Thymus (tissue), 11 donors: Measurements from ENCODE around the gene TTN. TPM values are rescaled to one million over a fixed set of nuclear protein-coding genes. Genes with fewer than 3 reads are reported as not detected.

ENCODE experiments used
- DNase-seq, 9 donors: peaks; one replicate each; pipeline ENCODE4 v3.0.0-alpha.2; 2013; ENCODE audit warnings: low spot score in 9 of 9, low read depth in 6 of 9, missing footprints in 1 of 9
- H3K27ac ChIP-seq, 2 donors: one replicate each; pipeline ENCODE4 v1.5.1; 2013; ENCODE audit warnings: control low read depth in 1 of 2, low read depth in 1 of 2, low read length in 1 of 2, mild to moderate bottlenecking in 1 of 2, moderate library complexity in 1 of 2
- H3K27me3 ChIP-seq, 2 donors: one replicate each; pipeline ENCODE4 v1.5.1; 2013; ENCODE audit warnings: low read length in 1 of 2; ENCODE audit not compliant: control insufficient read depth in 2 of 2, insufficient read depth in 1 of 2
- H3K36me3 ChIP-seq, 2 donors: one replicate each; pipeline ENCODE4 v1.5.1; 2013; ENCODE audit warnings: low read length in 1 of 2, mild to moderate bottlenecking in 1 of 2, moderate library complexity in 1 of 2; ENCODE audit not compliant: control insufficient read depth in 2 of 2, insufficient read depth in 2 of 2
- H3K4me1 ChIP-seq, 2 donors: one replicate each; pipeline ENCODE4 v1.5.1; 2013; ENCODE audit warnings: low read length in 2 of 2; ENCODE audit not compliant: control insufficient read depth in 2 of 2, insufficient read depth in 2 of 2
- H3K4me3 ChIP-seq, 2 donors: one replicate each; pipeline ENCODE4 v1.5.1; 2013; ENCODE audit warnings: low read length in 2 of 2, control low read depth in 1 of 2, mild to moderate bottlenecking in 1 of 2
- H3K9me3 ChIP-seq, 2 donors: one replicate each; pipeline ENCODE4 v1.5.1; 2013; ENCODE audit warnings: low read length in 1 of 2, mild to moderate bottlenecking in 1 of 2; ENCODE audit not compliant: control insufficient read depth in 2 of 2, insufficient read depth in 1 of 2
- WGBS: extraction: QIAGEN DNeasy Blood & Tissue Kit; methylation state at CpG from one replicate; pipeline ENCODE4 v1.1.7; 2013; 5-methylcytosine and 5-hydroxymethylcytosine counted together
- polyA plus RNA-seq: library from polyadenylated mRNA; stranded (reverse); fragments of 200-250 nt; gene quantifications from one replicate; pipeline ENCODE4 v1.2.3, GENCODE V29; 2013
- total RNA-seq: library from RNA; stranded (reverse); fragments of 120-200 nt; gene quantifications from one replicate; pipeline ENCODE4 v1.2.4, GENCODE V29; 2013
- donor health status: healthy.

TTN gene
- total and polyA plus RNA-seq, 2 donors = 1.1 to 5.4 TPM

DNA sequence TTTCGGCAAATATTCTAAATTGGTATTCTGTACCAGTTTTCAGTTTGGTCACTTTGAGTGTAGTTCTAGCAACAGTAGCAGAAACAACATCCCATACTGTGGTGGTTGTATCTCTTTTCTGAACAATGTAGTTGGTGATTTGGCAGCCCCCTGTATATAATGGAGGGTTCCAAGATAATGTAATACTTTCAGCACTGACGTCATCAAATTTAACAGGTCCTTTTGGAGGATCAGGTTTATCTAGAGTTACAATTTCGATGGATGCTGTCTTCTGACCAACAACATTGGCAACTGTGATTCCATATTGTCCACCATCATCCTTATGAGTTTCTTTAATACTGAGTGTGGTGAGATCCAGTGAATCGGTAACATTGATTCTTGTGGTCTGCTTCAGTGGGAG is 239.0 kb downstream of the TTN start:
- H3K4me3 ChIP-seq = no peak overlapping the region
- no peak overlapping the region for H3K27ac ChIP-seq
- WGBS = 98% methylated on average over 4 of the region's 4 CpGs
- H3K27me3 ChIP-seq = no peaks in the 10 kb centered on the region
- H3K36me3 ChIP-seq = peaks cover 0 to 7% of the 10 kb centered on the region in 2 donors
- peaks cover 2 to 6% of the 10 kb centered on the region in 2 donors for H3K9me3 ChIP-seq
- H3K4me1 ChIP-seq = no peaks in the 10 kb centered on the region
- DNase-seq = no peak

DNA sequence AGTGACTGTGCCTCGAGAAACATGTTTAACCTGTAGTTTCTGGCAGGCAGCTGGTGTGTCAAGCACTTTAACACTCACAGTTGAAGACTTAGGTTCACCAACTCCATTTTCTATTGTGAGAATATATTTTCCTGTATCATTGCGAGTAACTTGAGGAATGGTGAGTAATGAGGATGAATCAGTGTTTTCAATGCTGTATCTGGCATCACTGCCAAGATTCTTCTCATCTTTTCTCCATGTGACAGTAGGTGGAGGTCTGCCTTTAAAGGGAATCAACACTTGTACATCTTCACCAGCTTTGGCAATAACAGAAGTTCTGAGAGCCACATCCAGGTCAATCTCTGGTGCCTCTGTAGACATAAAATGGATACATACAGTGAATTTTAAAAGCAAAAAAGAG is 254.2 kb downstream of the TTN start:
- H3K36me3 ChIP-seq = peaks cover 11 to 19% of the 10 kb centered on the region in 2 donors
- DNase-seq = no peak
- WGBS = over 99% methylated on average over 2 of the region's 2 CpGs

DNA sequence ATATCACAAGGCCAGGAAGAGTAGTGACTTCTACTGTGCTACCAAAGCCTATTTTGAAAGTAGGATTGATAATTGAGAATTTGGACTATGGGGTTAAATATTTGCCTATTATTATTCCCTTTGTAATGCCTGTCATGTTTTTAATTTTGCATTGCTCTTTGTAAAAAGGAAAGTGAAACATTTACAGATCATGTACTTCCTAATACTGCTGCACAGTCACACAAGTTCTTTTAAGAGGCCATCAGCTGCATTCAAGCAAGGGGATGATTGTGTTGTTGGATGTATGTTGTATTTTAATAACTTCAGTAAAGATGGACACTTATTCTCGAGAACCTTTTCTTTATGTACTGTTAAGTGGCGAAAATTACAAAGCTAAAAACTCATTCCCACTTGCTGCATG is 256.9 kb downstream of the TTN start:
- 97% methylated on average over 2 of the region's 2 CpGs for WGBS
- no peaks in the 10 kb centered on the region for H3K4me1 ChIP-seq
- H3K36me3 ChIP-seq = peaks cover 20 to 37% of the 10 kb centered on the region in 2 donors
- no peaks in the 10 kb centered on the region for H3K9me3 ChIP-seq
- no peak overlapping the region for H3K4me3 ChIP-seq
- no peaks in the 10 kb centered on the region for H3K27me3 ChIP-seq
- no peak for DNase-seq
- H3K27ac ChIP-seq = no peak overlapping the region

More for the DNA sequence above, 254.2 kb downstream of the TTN start:
- Histone ChIP-seq H3K27me3 (no peaks in the 10 kb centered on the region), H3K4me1 (no peaks in the 10 kb centered on the region), H3K27ac (no peak overlapping the region), H3K4me3 (no peak overlapping the region), H3K9me3 (no peaks in the 10 kb centered on the region)

DNA sequence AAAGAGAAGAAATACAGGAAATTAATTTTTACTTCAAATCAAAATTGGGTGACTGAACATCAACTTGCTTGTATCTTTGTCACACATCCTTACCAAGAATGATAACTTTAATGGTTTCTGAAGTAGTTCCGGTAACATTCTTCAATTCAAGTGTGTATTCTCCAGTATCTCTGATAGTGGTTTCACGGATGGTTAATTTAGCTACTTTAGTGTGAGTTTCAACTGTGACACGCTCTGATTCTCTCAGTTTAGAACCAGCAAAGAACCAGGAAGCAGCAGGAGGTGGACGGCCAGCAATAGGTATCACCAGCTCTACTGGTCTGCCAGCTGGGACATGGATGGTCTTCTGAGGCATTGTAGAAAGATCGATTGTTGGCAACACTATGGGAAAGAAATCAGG is 264.7 kb downstream of the TTN start:
- H3K9me3 ChIP-seq = no peaks in the 10 kb centered on the region
- H3K4me1 ChIP-seq = no peaks in the 10 kb centered on the region
- no peaks in the 10 kb centered on the region for H3K27me3 ChIP-seq
- WGBS = 98% methylated on average over 5 of the region's 5 CpGs
- H3K4me3 ChIP-seq = no peak overlapping the region
- no peak for DNase-seq
- H3K36me3 ChIP-seq = peaks cover 36 to 60% of the 10 kb centered on the region in 2 donors
- no peak overlapping the region for H3K27ac ChIP-seq

DNA sequence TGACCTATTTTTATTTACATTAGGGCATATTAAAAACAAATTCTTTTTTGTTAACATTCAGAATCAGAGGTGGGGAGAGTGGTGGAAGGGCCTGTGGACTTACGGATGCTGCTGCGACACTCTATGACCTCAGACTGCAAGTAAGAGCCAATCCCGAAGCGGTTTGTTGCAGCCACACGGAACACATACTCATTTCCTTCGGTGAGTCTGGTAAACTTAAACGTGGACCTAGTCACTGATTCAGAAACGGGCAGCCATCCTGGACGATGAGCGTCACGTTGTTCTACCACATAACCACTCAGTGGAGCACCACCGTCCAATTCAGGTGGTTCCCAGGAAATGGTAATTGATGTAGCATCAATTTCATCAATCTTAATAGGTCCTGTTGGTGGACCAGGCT is 265.1 kb downstream of the TTN start:
- no peaks in the 10 kb centered on the region for H3K9me3 ChIP-seq
- over 99% methylated on average over 12 of the region's 12 CpGs for WGBS

DNA sequence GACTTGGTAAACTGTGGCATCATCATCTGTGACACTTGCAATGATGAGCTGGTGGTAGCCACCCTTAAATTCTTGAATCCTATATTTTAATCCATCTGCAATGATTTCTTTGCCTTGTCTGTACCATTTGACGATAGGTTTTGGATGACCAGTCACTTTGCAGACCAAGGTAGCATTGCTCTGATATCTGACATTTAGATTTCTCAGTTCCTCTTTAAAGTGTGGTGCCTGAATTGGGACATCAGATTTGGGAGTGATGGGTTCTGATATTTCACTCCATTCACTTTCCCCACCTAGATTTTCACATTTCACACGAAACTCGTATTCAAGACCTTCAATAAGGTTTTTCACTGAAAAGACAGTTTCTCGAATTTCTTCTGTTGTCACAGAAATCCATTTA is 271.2 kb downstream of the TTN start:
- Histone ChIP-seq H3K4me1 (no peaks in the 10 kb centered on the region), H3K36me3 (peaks cover 30 to 66% of the 10 kb centered on the region in 2 donors), H3K27me3 (no peaks in the 10 kb centered on the region), H3K27ac (no peak overlapping the region), H3K4me3 (no peak overlapping the region), H3K9me3 (no peaks in the 10 kb centered on the region)
- 93% methylated on average over 4 of the region's 4 CpGs for WGBS
- DNase-seq = no peak

More for the DNA sequence above, 265.1 kb downstream of the TTN start:
- Histone ChIP-seq H3K36me3 (peaks cover 36 to 60% of the 10 kb centered on the region in 2 donors), H3K4me3 (no peak overlapping the region), H3K4me1 (no peaks in the 10 kb centered on the region), H3K27ac (no peak overlapping the region), H3K27me3 (no peaks in the 10 kb centered on the region)
- DNase-seq = no peak

DNA sequence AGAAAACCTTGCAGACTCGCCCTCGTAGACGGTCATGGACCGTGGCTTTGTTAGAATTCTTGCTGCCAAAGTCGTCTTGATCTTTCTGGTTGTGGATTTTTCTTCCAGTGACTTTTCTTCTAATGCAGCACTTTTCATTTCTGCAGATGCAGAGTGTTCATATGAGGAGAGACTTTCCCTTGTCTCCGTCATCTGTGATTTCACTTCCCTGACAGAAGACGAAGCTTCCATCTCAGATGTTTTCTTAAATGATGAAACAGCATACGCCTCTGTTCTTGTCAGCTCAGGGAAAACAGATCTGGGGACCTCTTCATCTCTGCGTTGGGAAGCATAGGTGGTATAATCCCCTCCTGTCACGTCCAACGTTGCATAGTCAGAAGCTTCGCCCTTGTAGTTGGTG is 276.1 kb downstream of the TTN start:
- Histone ChIP-seq H3K27ac (no peak overlapping the region), H3K36me3 (peaks cover 18 to 44% of the 10 kb centered on the region in 2 donors), H3K4me3 (no peak overlapping the region), H3K4me1 (no peaks in the 10 kb centered on the region), H3K9me3 (no peaks in the 10 kb centered on the region), H3K27me3 (no peaks in the 10 kb centered on the region)
- no peak for DNase-seq
- whole genome bisulfite sequencing = 96% methylated on average over 12 of the region's 12 CpGs

DNA sequence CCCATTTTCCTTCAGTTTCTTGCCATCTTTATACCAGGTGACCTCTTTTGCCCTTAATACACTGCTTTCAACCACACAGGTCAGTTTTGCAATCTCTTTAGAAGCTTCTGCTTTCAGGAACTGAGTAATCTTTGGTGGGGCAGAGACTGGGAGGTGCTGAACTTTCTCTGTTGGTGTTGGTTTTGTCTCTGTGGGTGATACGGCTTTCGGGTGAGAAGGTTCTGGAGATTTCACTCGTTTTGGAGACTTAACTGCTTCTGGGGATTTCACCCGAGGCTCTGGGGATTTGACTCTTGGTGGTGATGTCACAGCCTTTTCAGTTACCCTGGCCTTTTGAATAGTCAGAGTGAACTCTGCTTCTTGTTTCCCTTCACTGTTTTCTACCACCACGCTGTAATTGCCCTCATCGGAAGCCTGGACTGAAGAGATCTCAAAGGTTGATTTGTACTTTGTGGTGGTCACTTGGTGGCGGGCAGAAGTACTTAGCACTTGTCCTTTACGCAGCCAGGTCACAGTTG is 276.5 kb downstream of the TTN start:
- Histone ChIP-seq H3K27me3 (no peaks in the 10 kb centered on the region), H3K27ac (no peak overlapping the region), H3K4me1 (no peaks in the 10 kb centered on the region), H3K36me3 (peaks cover 18 to 44% of the 10 kb centered on the region in 2 donors), H3K4me3 (no peak overlapping the region), H3K9me3 (no peaks in the 10 kb centered on the region)
- 93% methylated on average over 8 of the region's 8 CpGs for WGBS
- DNase-seq = peak in 1 of 9 donors; percentile 15

DNA sequence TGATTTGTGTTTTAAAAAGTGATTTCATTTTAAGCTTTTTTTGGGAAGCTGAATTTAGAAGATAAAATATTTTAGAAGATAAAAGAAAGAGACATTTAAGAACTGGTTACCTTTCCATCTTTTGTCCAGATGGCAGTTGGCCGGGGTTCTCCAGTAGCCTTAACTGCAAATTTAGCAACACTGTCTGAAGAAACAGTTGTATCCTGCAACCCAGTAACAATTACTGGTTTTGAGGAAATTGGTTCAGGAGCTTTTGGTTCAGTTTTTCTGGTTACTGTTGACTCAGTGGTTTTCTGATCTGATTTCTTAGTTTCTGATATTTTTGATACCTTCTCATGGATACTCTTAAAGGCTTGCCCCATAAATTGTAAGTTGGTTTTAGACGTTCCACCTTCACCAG is 277.1 kb downstream of the TTN start:
- H3K27me3 ChIP-seq = no peaks in the 10 kb centered on the region
- H3K4me3 ChIP-seq = no peak overlapping the region
- WGBS = 97% methylated on average over 2 of the region's 2 CpGs
- no peak for DNase-seq
- H3K36me3 ChIP-seq = peaks cover 18 to 39% of the 10 kb centered on the region in 2 donors
- no peak overlapping the region for H3K27ac ChIP-seq
- H3K9me3 ChIP-seq = no peaks in the 10 kb centered on the region
- no peaks in the 10 kb centered on the region for H3K4me1 ChIP-seq
